HG03520 (cell line): Measurements from ENCODE around the gene TTBK1.

Experiments used
- ATAC-seq: cut with Tn5 transposase; IDR thresholded peaks from one replicate; pipeline ENCODE4 v1.9.1; 2021; ENCODE audit warnings: mild to moderate bottlenecking, moderate library complexity; ENCODE audit not compliant: unreplicated experiment

The TTBK1 gene

GRCh38 chr6:43222418-43223059 lies 20.7 kb upstream of the TTBK1 start:
- ATAC-seq = no peak

- no peak for ATAC-seq
Measured at GRCh38 chr6:43223175-43223574, 20.1 kb upstream of the TTBK1 start.

- ATAC-seq = no peak
Measured at GRCh38 chr6:43226192-43226851, 17.0 kb upstream of the TTBK1 start.

GRCh38 chr6:43228951-43229802 lies 14.1 kb upstream of the TTBK1 start, which contains the start of gene DNPH1:
TSS of gene DNPH1 (minus strand) at chr6:43229481. CDS start at chr6:43229456, 25 bp downstream.
- ATAC-seq = peak; percentile 70

- ATAC-seq = no peak
Measured at GRCh38 chr6:43229803-43230620, 13.3 kb upstream of the TTBK1 start.

- ATAC-seq = no peak
Measured at GRCh38 chr6:43231053-43231452, 12.2 kb upstream of the TTBK1 start.

- ATAC-seq = no peak
Measured at GRCh38 chr6:43231735-43232450, 11.4 kb upstream of the TTBK1 start.

- ATAC-seq = no peak
Measured at GRCh38 chr6:43235841-43236240, 7.4 kb upstream of the TTBK1 start.

- ATAC-seq = no peak
Measured at GRCh38 chr6:43239054-43239453, 4.2 kb upstream of the TTBK1 start.

GRCh38 chr6:43240950-43241349 lies 2.3 kb upstream of the TTBK1 start:
- no peak for ATAC-seq

- ATAC-seq = no peak
Measured at GRCh38 chr6:43241446-43241845, 1.8 kb upstream of the TTBK1 start.

- ATAC-seq = no peak
Measured at GRCh38 chr6:43243664-43244321, 512 bp downstream of the TTBK1 start.

- peak; percentile 30 for ATAC-seq
Measured at GRCh38 chr6:43246301-43247113, 3.2 kb downstream of the TTBK1 start.

- peak; percentile 89 for ATAC-seq
Measured at GRCh38 chr6:43247114-43247999, 4.1 kb downstream of the TTBK1 start.

GRCh38 chr6:43248101-43248500 lies 4.8 kb downstream of the TTBK1 start:
- ATAC-seq = no peak

GRCh38 chr6:43248791-43249190 lies 5.5 kb downstream of the TTBK1 start:
- ATAC-seq = no peak

- ATAC-seq = no peak
Measured at GRCh38 chr6:43250992-43251373, 7.7 kb downstream of the TTBK1 start.

- no peak for ATAC-seq
Measured at GRCh38 chr6:43253401-43253800, 10.1 kb downstream of the TTBK1 start.
